Loucy (cell line): ENCODE results near the gene OGDH.

Experiments used
- EZH2phosphoT487 ChIP-seq: fragments of 200-600 bp; IDR thresholded peaks from 2 replicates; pipeline ENCODE4 v1.6.1; 2018; ENCODE audit warnings: antibody characterized with exemption, mild to moderate bottlenecking, moderate library complexity, borderline replicate concordance
- TF ChIP-seq, protein P1 (sequence below): fragments of 200-600 bp; sonication (generic); conservative IDR thresholded peaks from 2 replicates; pipeline ENCODE4 v1.5.1; 2014; ENCODE audit warnings: mild to moderate bottlenecking, antibody characterized with exemption, low read length

- TF ChIP-seq, protein P1, sequence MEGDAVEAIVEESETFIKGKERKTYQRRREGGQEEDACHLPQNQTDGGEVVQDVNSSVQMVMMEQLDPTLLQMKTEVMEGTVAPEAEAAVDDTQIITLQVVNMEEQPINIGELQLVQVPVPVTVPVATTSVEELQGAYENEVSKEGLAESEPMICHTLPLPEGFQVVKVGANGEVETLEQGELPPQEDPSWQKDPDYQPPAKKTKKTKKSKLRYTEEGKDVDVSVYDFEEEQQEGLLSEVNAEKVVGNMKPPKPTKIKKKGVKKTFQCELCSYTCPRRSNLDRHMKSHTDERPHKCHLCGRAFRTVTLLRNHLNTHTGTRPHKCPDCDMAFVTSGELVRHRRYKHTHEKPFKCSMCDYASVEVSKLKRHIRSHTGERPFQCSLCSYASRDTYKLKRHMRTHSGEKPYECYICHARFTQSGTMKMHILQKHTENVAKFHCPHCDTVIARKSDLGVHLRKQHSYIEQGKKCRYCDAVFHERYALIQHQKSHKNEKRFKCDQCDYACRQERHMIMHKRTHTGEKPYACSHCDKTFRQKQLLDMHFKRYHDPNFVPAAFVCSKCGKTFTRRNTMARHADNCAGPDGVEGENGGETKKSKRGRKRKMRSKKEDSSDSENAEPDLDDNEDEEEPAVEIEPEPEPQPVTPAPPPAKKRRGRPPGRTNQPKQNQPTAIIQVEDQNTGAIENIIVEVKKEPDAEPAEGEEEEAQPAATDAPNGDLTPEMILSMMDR: no peak
- TF ChIP-seq EZH2phosphoT487: no peak
Measured at GRCh38 chr7:44566680-44567079, 39.7 kb upstream of the OGDH start.
